C1 segment of cervical spinal cord (tissue), 14 donors: ENCODE data around the gene ERMP1.
"Not testable (repeated sequence)": the region's sequence is repeated elsewhere in the genome, so short reads cannot be mapped to it uniquely, and the experiment has no call there.

ENCODE experiments used
- DNase-seq, 14 donors: peaks; one replicate each; lab custom pipeline; 2025; lab: John Stamatoyannopoulos, UW

ERMP1 gene

DNA sequence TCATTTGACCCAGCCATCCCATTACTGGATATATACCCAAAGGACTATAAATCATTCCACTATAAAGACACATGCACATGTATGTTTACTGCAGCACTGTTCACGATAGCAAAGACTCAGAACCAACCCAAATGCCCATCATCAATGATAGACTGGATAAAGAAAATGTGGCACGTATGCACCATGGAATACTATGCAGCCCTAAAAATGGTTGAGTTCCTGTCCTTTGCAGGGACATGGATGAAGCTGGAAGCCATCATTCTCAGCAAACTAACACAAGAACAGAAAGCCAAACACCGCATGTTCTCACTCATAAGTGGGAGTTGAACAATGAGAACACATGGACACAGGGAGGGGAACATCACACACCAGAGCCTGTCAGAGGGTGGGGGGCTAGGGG, 49.5 kb downstream of the ERMP1 start:
- DNase-seq: not testable (repeated sequence)

GRCh38 chr9:5779705-5780218, 53.2 kb downstream of the ERMP1 start:
- not testable (repeated sequence) for DNase-seq

DNA sequence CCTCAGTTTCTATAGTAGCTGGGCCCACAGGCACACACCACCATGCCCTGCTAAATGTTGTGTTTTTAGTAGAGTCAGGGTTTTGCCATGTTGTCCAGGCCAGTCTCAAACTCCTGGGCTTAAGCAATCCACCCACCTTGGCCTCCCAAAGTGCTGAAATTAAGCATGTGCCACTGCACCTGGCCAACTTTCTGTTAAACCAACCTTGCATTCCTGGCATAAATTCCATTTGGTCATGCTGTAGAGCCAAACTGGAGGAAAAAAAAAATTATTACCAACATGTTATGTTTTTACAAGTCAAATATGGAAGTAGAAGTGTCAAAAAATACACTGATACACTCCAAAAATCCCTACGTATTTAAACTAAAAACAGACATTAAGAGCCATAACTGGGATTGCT, 54.1 kb downstream of the ERMP1 start:
- no peak for DNase-seq

GRCh38 chr9:5773324-5773999, 59.5 kb downstream of the ERMP1 start:
- no peak for DNase-seq

GRCh38 chr9:5767968-5768932, 64.7 kb downstream of the ERMP1 start:
- no peak for DNase-seq

DNA sequence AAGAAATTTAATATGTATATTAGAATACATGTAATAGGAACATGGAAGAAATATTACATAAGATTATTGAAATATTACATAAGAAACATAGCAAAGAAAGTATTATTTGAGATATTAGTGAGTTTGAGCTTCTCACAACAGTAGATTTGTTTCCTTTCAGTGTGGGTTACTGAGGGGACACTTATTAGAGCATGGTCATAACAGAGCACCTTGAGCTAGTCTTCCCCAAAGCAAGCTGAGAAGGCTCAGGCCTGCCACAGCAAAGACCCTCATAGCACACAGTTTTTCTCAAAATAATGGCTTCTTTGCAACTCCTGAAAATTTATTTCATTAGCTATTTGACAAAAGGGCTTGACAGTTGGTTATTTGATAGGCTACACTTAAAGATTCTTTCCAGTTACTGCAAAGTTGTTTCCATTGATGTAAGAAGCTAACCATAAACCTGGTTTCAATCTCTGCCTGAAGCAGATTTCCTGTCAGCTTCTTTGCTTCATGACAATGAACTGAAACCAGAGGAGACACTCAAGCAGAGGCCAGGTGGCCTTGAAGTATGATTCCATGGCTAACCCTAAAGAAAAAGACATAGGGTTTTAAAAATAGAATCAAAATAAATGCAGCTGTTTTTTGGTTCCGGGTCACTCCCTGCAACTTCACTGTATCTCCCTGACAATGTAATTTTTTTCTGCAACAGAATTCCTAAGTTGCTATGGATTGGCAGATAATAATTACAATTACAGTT, 68.6 kb downstream of the ERMP1 start:
- no peak for DNase-seq

GRCh38 chr9:5762421-5762820, 70.5 kb downstream of the ERMP1 start:
- DNase-seq: no peak

DNA sequence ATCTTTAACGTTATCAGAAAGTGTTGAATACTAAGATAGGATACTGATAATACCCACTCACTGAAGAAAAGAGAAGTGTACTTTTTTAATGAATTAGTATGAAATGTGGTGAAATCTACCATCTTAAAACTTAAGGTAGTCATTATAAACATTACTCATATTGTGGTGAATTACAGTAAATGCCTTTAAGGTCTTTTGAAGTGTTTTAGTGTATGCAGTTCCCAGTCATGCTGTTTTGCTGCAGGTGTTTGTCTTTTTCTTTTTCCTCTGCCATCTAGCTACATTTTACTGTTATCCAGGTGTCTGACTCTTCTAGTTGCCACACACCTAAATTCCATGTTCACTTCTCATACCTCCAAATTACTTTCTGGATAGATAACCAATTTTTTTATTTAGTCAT, 72.6 kb downstream of the ERMP1 start:
- DNase-seq: no peak

DNA sequence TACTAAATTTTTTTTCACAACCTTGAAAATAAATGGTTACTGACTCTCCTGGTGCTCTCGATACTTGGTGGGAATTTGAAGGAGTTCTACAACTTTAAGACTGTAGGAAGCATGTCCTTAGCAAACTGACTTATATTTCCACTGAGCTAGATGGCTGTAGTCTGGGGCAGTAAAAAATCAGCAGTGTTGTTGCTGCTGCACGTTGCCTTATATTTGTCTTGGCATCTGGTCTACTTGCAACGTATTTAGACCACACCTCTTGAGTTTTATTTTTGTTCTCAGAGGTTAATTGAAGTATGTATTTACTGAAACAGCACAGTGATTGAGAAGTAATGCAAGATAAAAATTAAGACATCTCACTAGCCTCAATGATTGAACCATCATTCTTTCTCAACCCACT, 76.3 kb downstream of the ERMP1 start:
- no peak for DNase-seq

- DNase-seq: no peak
These were observed 82.3 kb downstream of the ERMP1 start for GRCh38 chr9:5750569-5750968.

GRCh38 chr9:5749306-5749705, 83.6 kb downstream of the ERMP1 start:
- DNase-seq: no peak

- DNase-seq: no peak
These were observed 84.5 kb downstream of the ERMP1 start for GRCh38 chr9:5748438-5748837.

- DNase-seq: no peak
These were observed 89.8 kb downstream of the ERMP1 start for GRCh38 chr9:5743109-5743508.

DNA sequence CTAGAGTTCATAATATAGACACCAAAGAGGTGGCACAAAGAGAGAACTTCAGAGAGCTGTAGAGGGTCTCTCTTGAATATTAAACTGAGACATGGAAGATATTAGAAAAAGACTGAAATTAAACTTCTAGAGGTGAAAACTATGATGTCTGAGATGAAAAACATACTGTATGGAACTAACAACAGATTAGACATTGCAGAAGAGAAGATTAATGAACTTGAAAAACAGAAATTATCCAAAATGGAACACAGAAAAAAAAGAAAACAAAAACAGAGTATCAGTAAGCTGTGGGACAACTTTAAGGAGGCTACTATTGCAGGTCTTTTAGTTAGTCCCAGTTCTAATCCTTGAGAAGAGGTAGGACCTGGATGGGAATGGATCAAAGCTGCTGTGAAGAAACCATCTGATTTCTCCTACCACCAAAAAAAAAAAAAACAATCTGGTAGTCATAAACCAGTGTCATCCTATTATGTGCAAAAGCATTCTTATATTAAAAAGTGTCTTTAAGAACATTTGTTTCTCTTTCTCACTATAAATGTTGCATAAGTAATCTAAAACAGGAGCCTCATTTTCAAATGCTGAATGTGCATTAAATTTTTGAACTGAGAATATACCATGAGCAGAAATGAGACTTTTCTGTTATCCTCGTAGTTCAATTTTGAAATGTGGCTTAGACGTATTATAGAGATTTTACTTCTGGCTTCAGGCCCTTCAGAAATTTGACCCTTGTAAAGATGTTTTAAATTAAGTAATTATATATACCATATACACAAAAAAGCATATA, 96.2 kb downstream of the ERMP1 start:
- DNase-seq: no peak

GRCh38 chr9:5735072-5735471, 97.8 kb downstream of the ERMP1 start:
- no peak for DNase-seq
